Parathyroid adenoma (tissue), 2 donors: ENCODE data around the gene SLC25A43.

ENCODE experiments used
- H2AFZ ChIP-seq: fragments of 300-600 bp; sonication (generic); one replicate; pipeline ENCODE4 v1.7.0; 2017; ENCODE audit warnings: antibody characterized with exemption, mild to moderate bottlenecking
- H3K27ac ChIP-seq: fragments of 300-600 bp; sonication (generic); one replicate; pipeline ENCODE4 v1.7.0; 2017
- H3K27me3 ChIP-seq: fragments of 300-600 bp; sonication (generic); one replicate; pipeline ENCODE4 v1.7.0; 2017; ENCODE audit warnings: low read length; ENCODE audit not compliant: control insufficient read depth, insufficient read depth
- H3K36me3 ChIP-seq: fragments of 300-600 bp; sonication (generic); one replicate; pipeline ENCODE4 v1.7.0; 2017; ENCODE audit warnings: low read length; ENCODE audit not compliant: control insufficient read depth, insufficient read depth
- H3K4me1 ChIP-seq: fragments of 300-600 bp; sonication (generic); one replicate; pipeline ENCODE4 v1.7.0; 2017; ENCODE audit warnings: control low read depth
- H3K4me2 ChIP-seq: fragments of 300-600 bp; sonication (generic); one replicate; pipeline ENCODE4 v1.7.0; 2017; ENCODE audit warnings: low read length
- H3K4me3 ChIP-seq: fragments of 300-600 bp; sonication (generic); one replicate; pipeline ENCODE4 v1.7.0; 2017; ENCODE audit warnings: low read depth, low read length
- H3K79me2 ChIP-seq: fragments of 300-600 bp; sonication (generic); one replicate; pipeline ENCODE4 v1.7.0; 2017; ENCODE audit warnings: control low read depth
- H3K9ac ChIP-seq: fragments of 300-600 bp; sonication (generic); one replicate; pipeline ENCODE4 v1.7.0; 2017; ENCODE audit warnings: mild to moderate bottlenecking
- H3K9me3 ChIP-seq: fragments of 300-600 bp; sonication (generic); one replicate; pipeline ENCODE4 v1.7.0; 2017; ENCODE audit warnings: low read length; ENCODE audit not compliant: control insufficient read depth
- CTCF ChIP-seq: fragments of 300-600 bp; sonication (generic); IDR thresholded peaks from one replicate; pipeline ENCODE4 v1.7.0; 2017; ENCODE audit warnings: antibody characterized with exemption, mild to moderate bottlenecking
- donor health status: primary hyperparathyroidism.

The SLC25A43 gene

GRCh38 chrX:119399772-119400101 is 601 bp downstream of the SLC25A43 start:
- Histone ChIP-seq H3K36me3 (no peaks in the 10 kb centered on the region), H3K27me3 (no peaks in the 10 kb centered on the region), H3K4me3 (peak overlapping the region; percentile 49), H3K79me2 (no peaks in the 10 kb centered on the region), H3K27ac (no peak overlapping the region), H3K4me1 (no peaks in the 10 kb centered on the region), H3K9me3 (no peaks in the 10 kb centered on the region), H2AFZ (peak overlapping the region; percentile 63), H3K9ac (no peak overlapping the region), H3K4me2 (peak overlapping the region; percentile 66)
- no peak for TF ChIP-seq CTCF

GRCh38 chrX:119401569-119401968 is 2.4 kb downstream of the SLC25A43 start:
- H3K36me3 ChIP-seq: no peaks in the 10 kb centered on the region
- H3K27ac ChIP-seq: no peak overlapping the region
- no peaks in the 10 kb centered on the region for H3K79me2 ChIP-seq
- H3K4me1 ChIP-seq: no peaks in the 10 kb centered on the region
- TF ChIP-seq CTCF: no peak
- H2AFZ ChIP-seq: no peak overlapping the region
- H3K4me3 ChIP-seq: no peak overlapping the region
- no peak overlapping the region for H3K4me2 ChIP-seq
- H3K9me3 ChIP-seq: no peaks in the 10 kb centered on the region
- no peaks in the 10 kb centered on the region for H3K27me3 ChIP-seq
- H3K9ac ChIP-seq: no peak overlapping the region

- Histone ChIP-seq H3K27me3 (no peaks in the 10 kb centered on the region), H3K79me2 (no peaks in the 10 kb centered on the region), H3K4me1 (no peaks in the 10 kb centered on the region), H2AFZ (no peak overlapping the region), H3K27ac (no peak overlapping the region), H3K9ac (no peak overlapping the region), H3K4me2 (no peak overlapping the region), H3K9me3 (no peaks in the 10 kb centered on the region), H3K36me3 (no peaks in the 10 kb centered on the region), H3K4me3 (no peak overlapping the region)
- no peak for TF ChIP-seq CTCF
Measured at GRCh38 chrX:119402588-119402987, 3.5 kb downstream of the SLC25A43 start.

GRCh38 chrX:119406776-119407175 is 7.6 kb downstream of the SLC25A43 start:
- no peaks in the 10 kb centered on the region for H3K27me3 ChIP-seq
- no peak overlapping the region for H2AFZ ChIP-seq
- H3K27ac ChIP-seq: no peak overlapping the region
- no peaks in the 10 kb centered on the region for H3K79me2 ChIP-seq
- no peaks in the 10 kb centered on the region for H3K4me1 ChIP-seq
- H3K9ac ChIP-seq: no peak overlapping the region
- H3K4me2 ChIP-seq: no peak overlapping the region
- TF ChIP-seq CTCF: no peak
- H3K36me3 ChIP-seq: no peaks in the 10 kb centered on the region
- no peak overlapping the region for H3K4me3 ChIP-seq
- no peaks in the 10 kb centered on the region for H3K9me3 ChIP-seq

- H3K4me1 ChIP-seq: no peaks in the 10 kb centered on the region
- H3K4me2 ChIP-seq: no peak overlapping the region
- H3K9ac ChIP-seq: no peak overlapping the region
- H3K27ac ChIP-seq: no peak overlapping the region
- no peak overlapping the region for H2AFZ ChIP-seq
- no peak overlapping the region for H3K4me3 ChIP-seq
- no peaks in the 10 kb centered on the region for H3K27me3 ChIP-seq
- no peaks in the 10 kb centered on the region for H3K9me3 ChIP-seq
- no peak for TF ChIP-seq CTCF
- H3K36me3 ChIP-seq: no peaks in the 10 kb centered on the region
- no peaks in the 10 kb centered on the region for H3K79me2 ChIP-seq
Measured at GRCh38 chrX:119407681-119408080, 8.5 kb downstream of the SLC25A43 start.
